Fibroblast of villous mesenchyme (primary cell): ENCODE data around the gene CFAP74. TPM values are rescaled to one million over a fixed set of nuclear protein-coding genes. Genes with fewer than 3 reads are reported as not detected.

Source experiments
- DNase-seq: peaks from one replicate; pipeline ENCODE4 v3.0.0-alpha.2; 2010; ENCODE audit warnings: low read depth
- H3K4me3 ChIP-seq: 2 replicates; pipeline ENCODE4 v1.5.1; 2011; ENCODE audit warnings: low read depth, mild to moderate bottlenecking, low read length
- total RNA-seq: library from RNA; depleted of rRNA; stranded (reverse); fragments of >200 nt; gene quantifications from 2 replicates; pipeline ENCODE4 v1.2.3, GENCODE V29; 2012
- TF ChIP-seq, protein P1 (sequence below): IDR thresholded peaks from 2 replicates; pipeline ENCODE4 v1.5.1; 2012; ENCODE audit warnings: low read depth, mild to moderate bottlenecking, low read length; ENCODE audit not compliant: insufficient read depth

The CFAP74 gene
- total RNA-seq, 1 donor: not detected

DNA sequence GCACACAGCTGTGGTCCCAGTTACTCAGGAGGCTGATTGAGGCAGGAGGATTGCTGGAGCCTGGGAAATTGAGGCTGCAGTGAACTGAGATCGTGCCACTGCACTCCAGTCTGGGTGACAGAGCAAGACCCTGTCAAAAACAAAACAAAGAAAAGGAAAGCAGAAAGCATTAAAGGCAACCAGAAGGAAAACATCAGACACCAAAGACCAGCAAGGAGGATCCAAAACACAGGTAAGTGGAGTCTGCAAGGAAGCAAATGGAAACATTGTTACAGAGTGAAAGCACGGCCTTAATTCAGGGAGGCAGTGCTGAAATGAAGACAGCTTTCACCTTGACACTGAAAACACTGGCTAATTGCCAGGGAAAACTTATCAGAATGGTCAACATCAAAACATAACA, 40.8 kb downstream of the CFAP74 start:
- TF ChIP-seq, protein P1, sequence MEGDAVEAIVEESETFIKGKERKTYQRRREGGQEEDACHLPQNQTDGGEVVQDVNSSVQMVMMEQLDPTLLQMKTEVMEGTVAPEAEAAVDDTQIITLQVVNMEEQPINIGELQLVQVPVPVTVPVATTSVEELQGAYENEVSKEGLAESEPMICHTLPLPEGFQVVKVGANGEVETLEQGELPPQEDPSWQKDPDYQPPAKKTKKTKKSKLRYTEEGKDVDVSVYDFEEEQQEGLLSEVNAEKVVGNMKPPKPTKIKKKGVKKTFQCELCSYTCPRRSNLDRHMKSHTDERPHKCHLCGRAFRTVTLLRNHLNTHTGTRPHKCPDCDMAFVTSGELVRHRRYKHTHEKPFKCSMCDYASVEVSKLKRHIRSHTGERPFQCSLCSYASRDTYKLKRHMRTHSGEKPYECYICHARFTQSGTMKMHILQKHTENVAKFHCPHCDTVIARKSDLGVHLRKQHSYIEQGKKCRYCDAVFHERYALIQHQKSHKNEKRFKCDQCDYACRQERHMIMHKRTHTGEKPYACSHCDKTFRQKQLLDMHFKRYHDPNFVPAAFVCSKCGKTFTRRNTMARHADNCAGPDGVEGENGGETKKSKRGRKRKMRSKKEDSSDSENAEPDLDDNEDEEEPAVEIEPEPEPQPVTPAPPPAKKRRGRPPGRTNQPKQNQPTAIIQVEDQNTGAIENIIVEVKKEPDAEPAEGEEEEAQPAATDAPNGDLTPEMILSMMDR: no peak
- H3K4me3 ChIP-seq: no peak overlapping the region
- no peak for DNase-seq

GRCh38 chr1:1960480-1961196, 42.9 kb downstream of the CFAP74 start:
- no peak overlapping the region for H3K4me3 ChIP-seq
- DNase-seq: peak; percentile 19

DNA sequence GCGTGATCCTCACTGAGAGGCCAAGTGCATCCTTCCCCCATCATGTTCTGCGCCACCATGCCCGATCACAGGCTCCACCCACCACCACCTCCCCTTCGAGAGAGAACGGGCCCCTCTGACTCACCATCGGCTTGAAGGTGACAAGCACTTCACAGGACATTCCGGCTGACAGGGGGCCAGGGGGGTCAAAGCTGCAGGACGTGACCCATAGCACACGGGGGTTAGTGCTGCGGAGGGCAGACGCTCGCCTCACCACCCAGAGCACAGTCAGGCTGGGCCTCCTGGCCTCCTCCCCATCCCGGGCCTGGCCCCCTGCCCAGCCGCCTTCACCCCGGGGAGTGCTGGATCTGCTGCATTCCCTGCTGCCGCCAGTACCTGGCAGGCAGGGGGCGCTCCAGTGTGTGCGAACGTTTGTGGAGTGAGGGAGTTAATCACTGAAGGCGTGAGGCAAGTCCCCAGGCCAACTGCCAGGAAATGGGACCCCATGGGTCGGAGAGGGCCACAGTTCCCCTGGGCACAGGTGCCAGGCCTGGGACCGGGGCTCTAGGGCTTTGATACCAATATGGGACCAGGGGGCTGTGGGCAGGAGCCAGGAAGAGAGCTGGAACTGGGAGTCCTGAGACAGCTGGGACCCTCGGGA, 43.6 kb downstream of the CFAP74 start:
- TF ChIP-seq, protein P1: peak; percentile 77
- DNase-seq: peak; percentile 69
- no peak overlapping the region for H3K4me3 ChIP-seq

More at GRCh38 chr1:1960480-1961196, 42.9 kb downstream of the CFAP74 start:
- TF ChIP-seq, protein P1: no peak

- DNase-seq: no peak
- no peak overlapping the region for H3K4me3 ChIP-seq
- TF ChIP-seq, protein P1: no peak
Observed at GRCh38 chr1:1959459-1959839, 44.1 kb downstream of the CFAP74 start.

GRCh38 chr1:1958071-1958541, 45.5 kb downstream of the CFAP74 start:
- TF ChIP-seq, protein P1: no peak

DNA sequence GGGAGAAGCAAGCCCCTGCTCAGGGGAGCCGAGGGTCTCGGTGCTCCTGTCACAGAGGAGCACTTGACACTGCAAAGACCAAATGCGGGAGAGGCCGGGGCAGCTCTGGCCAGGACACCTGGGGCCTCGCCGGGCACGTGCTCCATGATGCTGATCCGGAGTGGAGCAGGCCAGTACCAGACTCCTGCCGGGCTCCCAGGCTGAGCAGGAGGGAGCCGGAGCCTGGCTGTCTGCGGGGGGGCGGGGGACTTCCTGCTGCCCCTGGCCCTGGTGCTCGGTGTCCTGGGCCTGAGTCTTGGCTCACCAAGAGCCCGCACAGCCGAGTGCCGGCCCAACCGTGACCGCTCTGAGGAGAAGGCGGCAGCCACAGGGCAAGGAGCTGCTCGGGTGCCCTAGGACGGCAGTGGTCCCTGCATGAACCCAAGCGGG, 46.0 kb downstream of the CFAP74 start:
- H3K4me3 ChIP-seq: no peak overlapping the region
- TF ChIP-seq, protein P1: no peak
- DNase-seq: no peak

More at GRCh38 chr1:1958071-1958541, 45.5 kb downstream of the CFAP74 start:
- no peak for DNase-seq
- no peak overlapping the region for H3K4me3 ChIP-seq
